Body of pancreas (tissue), 4 donors: ENCODE data around the gene CD86. TPM values are rescaled to one million over a fixed set of nuclear protein-coding genes. Genes with fewer than 3 reads are reported as not detected.
A peak's percentile ranks its signal among the peaks of the same experiment; 100 is the strongest.

Experiments used
- ATAC-seq: fragments of 150-250 bp; one replicate; pipeline ENCODE4 v1.9.1; 2016
- DNase-seq, 4 donors: peaks; one replicate each; pipeline ENCODE4 v3.0.0-alpha.2; 2019
- H3K27ac ChIP-seq, 4 donors: fragments of 200-600 bp; sonication (generic); 1 replicate in 3 of 4; 2 replicates in 1 of 4; pipeline versions ENCODE4 v1.5.1 to v1.6.1; 2016 to 2019; ENCODE audit warnings: mild to moderate bottlenecking in 1 of 4, mixed read lengths in 1 of 4, moderate library complexity in 1 of 4
- H3K27me3 ChIP-seq, 2 donors: fragments of 200-600 bp; sonication (generic); one replicate each; pipeline ENCODE4 v1.6.0; 2016; ENCODE audit warnings: mild to moderate bottlenecking in 1 of 2
- H3K36me3 ChIP-seq, 2 donors: fragments of 200-600 bp; sonication (generic); replicated peaks in 1 of 2; 2 replicates each; pipeline ENCODE4 v1.5.1; 2016; ENCODE audit warnings: low read depth in 2 of 2; ENCODE audit not compliant: insufficient read depth in 1 of 2
- H3K4me1 ChIP-seq: fragments of 200-600 bp; sonication (generic); one replicate; pipeline ENCODE4 v1.6.0; 2016
- H3K4me3 ChIP-seq, 2 donors: fragments of 200-600 bp; sonication (generic); 1 replicate in 1 of 2; 2 replicates in 1 of 2; pipeline ENCODE4 v1.5.1; 2016 to 2019
- H3K9me3 ChIP-seq, 3 donors: fragments of 200-600 bp; sonication (generic); 1 replicate in 2 of 3; 2 replicates in 1 of 3; pipeline ENCODE4 v1.5.1; 2016
- POLR2A ChIP-seq, 3 donors: fragments of 450-650 bp; IDR thresholded peaks; one replicate each; pipeline ENCODE4 v1.6.1; 2016; ENCODE audit warnings: antibody characterized with exemption in 3 of 3, mild to moderate bottlenecking in 2 of 3
- WGBS, 2 donors: methylation state at CpG; one replicate each; pipeline ENCODE4 v1.1.5; 2017; 5-methylcytosine and 5-hydroxymethylcytosine counted together
- intact Hi-C: fragments of 100-400 bp; cut with DNase I; formaldehyde crosslinking; loops from one replicate; pipeline ENCODE4 v1.15.1; 2023
- total RNA-seq, 2 donors: library from RNA; depleted of rRNA; stranded (reverse); fragments of >200 nt; gene quantifications; one replicate each; pipeline ENCODE4 v1.1.0, GENCODE V29; 2016
- TF ChIP-seq, protein P1 (sequence below), 7 experiments: fragments of 450-650 bp in 4 of 7; fragments of 200-600 bp in 3 of 7; sonication (generic) in 3 of 7; IDR thresholded peaks; one replicate each; pipeline ENCODE4 v1.5.1; 2016 to 2019; ENCODE audit warnings: antibody characterized with exemption in 7 of 7

The CD86 gene
- total RNA-seq, 2 donors from 2014 or later, result 2.9 to 7.6 TPM

- Histone ChIP-seq H3K9me3 (no peaks in the 10 kb centered on the region), H3K27ac (no peak overlapping the region), H3K4me3 (no peak overlapping the region), H3K36me3 (no peaks in the 10 kb centered on the region), H3K27me3 (no peaks in the 10 kb centered on the region), H3K4me1 (no peaks in the 10 kb centered on the region)
- ATAC-seq (no peak), DNase-seq (no peak)
- WGBS, 2 donors, result 65 to 74% methylated on average over 2 of the region's 2 CpGs
- TF ChIP-seq POLR2A (IDR thresholded peaks at IDR 0.05), result no peak
- TF ChIP-seq, protein P1, sequence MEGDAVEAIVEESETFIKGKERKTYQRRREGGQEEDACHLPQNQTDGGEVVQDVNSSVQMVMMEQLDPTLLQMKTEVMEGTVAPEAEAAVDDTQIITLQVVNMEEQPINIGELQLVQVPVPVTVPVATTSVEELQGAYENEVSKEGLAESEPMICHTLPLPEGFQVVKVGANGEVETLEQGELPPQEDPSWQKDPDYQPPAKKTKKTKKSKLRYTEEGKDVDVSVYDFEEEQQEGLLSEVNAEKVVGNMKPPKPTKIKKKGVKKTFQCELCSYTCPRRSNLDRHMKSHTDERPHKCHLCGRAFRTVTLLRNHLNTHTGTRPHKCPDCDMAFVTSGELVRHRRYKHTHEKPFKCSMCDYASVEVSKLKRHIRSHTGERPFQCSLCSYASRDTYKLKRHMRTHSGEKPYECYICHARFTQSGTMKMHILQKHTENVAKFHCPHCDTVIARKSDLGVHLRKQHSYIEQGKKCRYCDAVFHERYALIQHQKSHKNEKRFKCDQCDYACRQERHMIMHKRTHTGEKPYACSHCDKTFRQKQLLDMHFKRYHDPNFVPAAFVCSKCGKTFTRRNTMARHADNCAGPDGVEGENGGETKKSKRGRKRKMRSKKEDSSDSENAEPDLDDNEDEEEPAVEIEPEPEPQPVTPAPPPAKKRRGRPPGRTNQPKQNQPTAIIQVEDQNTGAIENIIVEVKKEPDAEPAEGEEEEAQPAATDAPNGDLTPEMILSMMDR (IDR thresholded peaks at IDR 0.05), result no peak
- intact Hi-C loops, result no loop called here
Observed at GRCh38 chr3:122099255-122099654, 44.1 kb downstream of the CD86 start.

- WGBS, 2 donors, result 32 to 44% methylated on average over 1 of the region's 1 CpG
Observed at GRCh38 chr3:122100083-122100482, 44.9 kb downstream of the CD86 start.

GRCh38 chr3:122100591-122101463 is 45.7 kb downstream of the CD86 start:
- H3K9me3 ChIP-seq, result no peaks in the 10 kb centered on the region
- WGBS, 2 donors, result 34 to 39% methylated on average over 8 of the region's 8 CpGs
- H3K4me3 ChIP-seq, result no peak overlapping the region
- ATAC-seq (no peak), DNase-seq (no peak)
- H3K36me3 ChIP-seq, result no peaks in the 10 kb centered on the region
- H3K27ac ChIP-seq, result no peak overlapping the region
- no peaks in the 10 kb centered on the region for H3K27me3 ChIP-seq
- intact Hi-C loops, result loop anchor here (5.0 kb wide), 1 partner anchor 161 kb away; no protein-coding TSS in a partner anchor
- TF ChIP-seq, protein P1 (IDR thresholded peaks at IDR 0.05), result no peak
- TF ChIP-seq POLR2A (IDR thresholded peaks at IDR 0.05), result no peak
- no peaks in the 10 kb centered on the region for H3K4me1 ChIP-seq

More at GRCh38 chr3:122100083-122100482, 44.9 kb downstream of the CD86 start:
- ATAC-seq (no peak), DNase-seq (no peak)
- intact Hi-C loops, result loop anchor here (5.0 kb wide), 1 partner anchor 162 kb away; no protein-coding TSS in a partner anchor
- Histone ChIP-seq H3K27ac (no peak overlapping the region), H3K9me3 (no peaks in the 10 kb centered on the region), H3K4me1 (no peaks in the 10 kb centered on the region), H3K36me3 (no peaks in the 10 kb centered on the region), H3K27me3 (no peaks in the 10 kb centered on the region), H3K4me3 (no peak overlapping the region)
- no peak for TF ChIP-seq POLR2A (IDR thresholded peaks at IDR 0.05)
- TF ChIP-seq, protein P1 (IDR thresholded peaks at IDR 0.05), result no peak

DNA sequence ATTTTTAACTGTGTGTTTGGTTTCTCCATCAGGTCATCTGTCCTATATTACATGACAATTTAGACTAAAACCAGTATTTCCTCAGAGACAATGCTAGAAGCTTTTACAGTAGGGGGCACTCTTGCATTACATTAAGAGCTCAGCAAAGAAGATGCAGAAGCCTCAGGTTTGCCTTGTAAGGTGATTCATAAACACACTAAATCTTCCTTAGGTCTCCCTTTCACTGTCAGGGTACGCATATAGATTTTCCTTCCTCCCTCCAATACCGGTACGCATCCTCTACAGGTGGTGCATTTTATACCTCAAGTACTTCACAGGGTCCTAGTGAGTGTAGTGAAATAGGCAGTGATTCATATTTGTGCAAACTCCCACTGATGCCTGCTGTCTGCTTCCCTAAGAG is 46.5 kb downstream of the CD86 start:
- TF ChIP-seq, protein P1 (IDR thresholded peaks at IDR 0.05), result peak; percentile 44 to 93 (median 77)
- no peak for TF ChIP-seq POLR2A (IDR thresholded peaks at IDR 0.05)
- 12 to 15% methylated on average over 3 of the region's 3 CpGs for WGBS, 2 donors
- no peaks in the 10 kb centered on the region for H3K9me3 ChIP-seq
- intact Hi-C loops, result loop anchor here (5.0 kb wide), 1 partner anchor 161 kb away; no protein-coding TSS in a partner anchor
- H3K27me3 ChIP-seq, result no peaks in the 10 kb centered on the region
- H3K27ac ChIP-seq, result no peak overlapping the region
- peak in 2 of 4 donors; percentile 22 to 56 for DNase-seq
- H3K4me1 ChIP-seq, result no peaks in the 10 kb centered on the region
- H3K4me3 ChIP-seq, result no peak overlapping the region
- ATAC-seq, result peak; percentile 68
- no peaks in the 10 kb centered on the region for H3K36me3 ChIP-seq
